ENCODE results near the gene ANAPC13. TPM values are rescaled to one million over a fixed set of nuclear protein-coding genes. Genes with fewer than 3 reads are reported as not detected.

ANAPC13 gene
- total and polyA plus RNA-seq, 2 of the 13 experiments (the other 11 are each of a cell fraction or from before 2014, with no cell fraction given) = 48.7 to 69.1 TPM

- 89% methylated on average over 1 of the region's 1 CpG for WGBS (ENCODE audit: low lambda C conversion rate)
- FAIRE-seq = no peak
- no peaks in the 10 kb centered on the region for H3K9me3 ChIP-seq (ENCODE audit: low read length)
- peaks cover 5 to 57% of the 10 kb centered on the region in 2 experiments for H3K36me3 ChIP-seq (replicated peaks in 1 of 2; ENCODE audit: control insufficient read depth in 1 of 2, insufficient read depth in 2 of 2, low read length in 2 of 2)
- DNase-seq (ENCODE audit: low spot score) = no peak
- H3K27me3 ChIP-seq (ENCODE audit: control insufficient read depth in 1 of 2, insufficient read depth in 2 of 2, low read length in 2 of 2) = no peaks in the 10 kb centered on the region
- no peak overlapping the region for H3K4me2 ChIP-seq (ENCODE audit: low read depth, low read length)
- peaks cover 18% of the 10 kb centered on the region for H3K79me2 ChIP-seq (ENCODE audit: insufficient read depth, low read length)
- CTCF ChIA-PET (ENCODE audit: low intra/inter-chr PET ratio, low total read pairs) = no interaction called here
- H3K27ac ChIP-seq (ENCODE audit: extremely low read length, insufficient read depth, low read length) = no peak overlapping the region
- peaks cover 33% of the 10 kb centered on the region for H3K4me1 ChIP-seq (ENCODE audit: insufficient read depth, low read length)
- H2AFZ ChIP-seq (ENCODE audit: low read length) = no peak overlapping the region
- in situ Hi-C loops (cut with HindIII; ENCODE audit: extremely low pct_ligation_motif_present, low pct_unique_long_range_greater_than_20kb) (no loop called here), intact Hi-C loops (cut with micrococcal nuclease; ENCODE audit: unreplicated experiment) (no loop called here)
- BruUV-seq (replicated peaks) = no TSS peak
- TF ChIP-seq ZNF749 (CRISPR knock-in tag; IDR thresholded peaks at IDR 0.05; ENCODE audit: borderline replicate concordance) (no peak), ZNF891 (CRISPR knock-in tag; IDR thresholded peaks at IDR 0.05) (no peak), ZNF33A (CRISPR knock-in tag; IDR thresholded peaks at IDR 0.05; ENCODE audit: borderline replicate concordance) (no peak), ZNF781 (CRISPR knock-in tag; IDR thresholded peaks at IDR 0.05; ENCODE audit: borderline replicate concordance, not compliant biosample characterization) (no peak)
- POLR2A ChIA-PET = no interaction called here
- no peak overlapping the region for H3K4me3 ChIP-seq (replicated peaks in 1 of 3; ENCODE audit: insufficient read depth in 1 of 3, low read depth in 2 of 3, low read length in 3 of 3)
- no peak for ATAC-seq
- no peak overlapping the region for H3K9ac ChIP-seq (ENCODE audit: insufficient read depth, low read depth, low read length)
- no peaks in the 10 kb centered on the region for H4K20me1 ChIP-seq (ENCODE audit: insufficient read depth, low read length)
Observed at GRCh38 chr3:134481166-134481565, 4.6 kb downstream of the ANAPC13 start.

GRCh38 chr3:134480546-134480945 is 5.2 kb downstream of the ANAPC13 start:
- no peak overlapping the region for H3K27ac ChIP-seq (ENCODE audit: extremely low read length, insufficient read depth, low read length)
- H3K9me3 ChIP-seq (ENCODE audit: low read length) = no peaks in the 10 kb centered on the region
- DNase-seq (ENCODE audit: low spot score) (no peak), FAIRE-seq (no peak), ATAC-seq (no peak)
- H3K4me3 ChIP-seq (replicated peaks in 1 of 3; ENCODE audit: insufficient read depth in 1 of 3, low read depth in 2 of 3, low read length in 3 of 3) = no peak overlapping the region
- H3K79me2 ChIP-seq (ENCODE audit: insufficient read depth, low read length) = peaks cover 18% of the 10 kb centered on the region
- H4K20me1 ChIP-seq (ENCODE audit: insufficient read depth, low read length) = no peaks in the 10 kb centered on the region
- ChIA-PET CTCF (ENCODE audit: low intra/inter-chr PET ratio, low total read pairs) (no interaction called here), POLR2A (no interaction called here)
- no peak overlapping the region for H3K4me2 ChIP-seq (ENCODE audit: low read depth, low read length)
- H3K9ac ChIP-seq (ENCODE audit: insufficient read depth, low read depth, low read length) = no peak overlapping the region
- H3K4me1 ChIP-seq (ENCODE audit: insufficient read depth, low read length) = peaks cover 33% of the 10 kb centered on the region
- 100% methylated on average over 2 of the region's 3 CpGs for WGBS (ENCODE audit: low lambda C conversion rate)
- peaks cover 5 to 59% of the 10 kb centered on the region in 2 experiments for H3K36me3 ChIP-seq (replicated peaks in 1 of 2; ENCODE audit: control insufficient read depth in 1 of 2, insufficient read depth in 2 of 2, low read length in 2 of 2)
- in situ Hi-C loops (cut with HindIII; ENCODE audit: extremely low pct_ligation_motif_present, low pct_unique_long_range_greater_than_20kb) = no loop called here
- BruUV-seq (replicated peaks) = no TSS peak
- no peak overlapping the region for H2AFZ ChIP-seq (ENCODE audit: low read length)
- no peaks in the 10 kb centered on the region for H3K27me3 ChIP-seq (ENCODE audit: control insufficient read depth in 1 of 2, insufficient read depth in 2 of 2, low read length in 2 of 2)
- intact Hi-C loops (cut with micrococcal nuclease; ENCODE audit: unreplicated experiment) = no loop called here
- TF ChIP-seq ZNF230 (CRISPR knock-in tag; IDR thresholded peaks at IDR 0.05) (no peak), TOPORS (CRISPR knock-in tag; IDR thresholded peaks at IDR 0.05) (no peak), ZNF740 (CRISPR knock-in tag; IDR thresholded peaks at IDR 0.05) (no peak), ZNF605 (CRISPR knock-in tag; IDR thresholded peaks at IDR 0.05) (no peak), ZNF572 (CRISPR knock-in tag; IDR thresholded peaks at IDR 0.05) (no peak), ZNF407 (CRISPR knock-in tag; IDR thresholded peaks at IDR 0.05; ENCODE audit: not compliant biosample characterization) (no peak), HNRNPL (IDR thresholded peaks at IDR 0.05; ENCODE audit: low read depth, low read length) (no peak)

Data from HepG2 (cell line).